ENCODE data around the gene NCAN. TPM values are rescaled to one million over a fixed set of nuclear protein-coding genes. Genes with fewer than 3 reads are reported as not detected.
"Not testable (repeated sequence)": the region's sequence is repeated elsewhere in the genome, so short reads cannot be mapped to it uniquely, and the experiment has no call there.

Gene NCAN
- total RNA-seq, 2 donors from 2014 or later: not detected

DNA sequence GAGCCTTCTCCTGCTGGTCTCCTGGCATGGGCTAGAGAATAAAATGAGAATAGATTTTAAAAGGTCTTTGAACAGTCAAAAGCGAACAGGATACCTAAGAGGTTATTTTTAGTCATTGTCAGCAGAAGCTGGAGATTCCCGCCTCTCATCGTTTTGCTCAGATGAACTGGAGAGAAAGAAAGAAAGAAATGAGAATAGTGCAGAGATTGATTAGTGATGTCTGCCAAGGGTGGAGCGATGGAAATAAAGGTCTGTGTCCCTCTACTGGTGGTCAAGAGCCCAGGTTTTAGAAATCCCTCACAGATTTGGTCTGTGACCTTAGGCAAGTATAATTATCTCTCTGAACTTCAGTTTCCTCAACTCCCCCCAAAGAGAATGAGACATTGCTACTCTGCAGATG, 5.3 kb downstream of the NCAN start:
- DNase-seq: no peak
- no peak for ATAC-seq
- intact Hi-C loops (cut with DNase I): no loop called here

DNA sequence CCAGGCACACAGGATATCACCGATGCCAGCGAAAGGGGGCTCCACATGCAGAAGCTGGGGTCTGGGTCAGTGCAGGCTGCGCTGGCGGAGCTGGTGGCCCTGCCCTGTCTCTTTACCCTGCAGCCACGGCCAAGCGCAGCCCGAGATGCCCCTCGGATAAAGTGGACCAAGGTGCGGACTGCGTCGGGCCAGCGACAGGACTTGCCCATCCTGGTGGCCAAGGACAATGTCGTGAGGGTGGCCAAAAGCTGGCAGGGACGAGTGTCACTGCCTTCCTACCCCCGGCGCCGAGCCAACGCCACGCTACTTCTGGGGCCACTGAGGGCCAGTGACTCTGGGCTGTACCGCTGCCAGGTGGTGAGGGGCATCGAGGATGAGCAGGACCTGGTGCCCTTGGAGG, 7.2 kb downstream of the NCAN start:
- DNase-seq (no peak), ATAC-seq (no peak)
- intact Hi-C loops (cut with DNase I): no loop called here

DNA sequence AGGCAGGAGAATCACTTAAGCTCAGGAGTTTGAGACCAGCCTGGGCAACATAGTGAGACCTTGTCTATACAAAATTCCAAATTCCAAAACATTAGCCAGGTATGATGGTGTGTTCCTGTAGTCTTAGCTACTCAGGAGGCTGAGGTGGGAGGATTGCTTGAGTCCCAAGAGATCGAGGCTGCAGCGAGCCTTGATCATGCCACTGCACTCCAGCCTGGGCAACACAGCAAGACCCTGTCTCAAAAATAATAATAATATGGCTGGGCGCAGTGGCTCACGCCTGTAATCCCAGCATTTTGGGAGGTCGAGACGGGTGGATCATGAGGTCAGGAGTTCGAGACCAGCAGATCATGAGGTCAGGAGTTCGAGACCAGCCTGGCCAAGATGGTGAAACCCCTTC, 9.2 kb downstream of the NCAN start:
- ATAC-seq; intact Hi-C loops (cut with DNase I); DNase-seq: not testable (repeated sequence)

DNA sequence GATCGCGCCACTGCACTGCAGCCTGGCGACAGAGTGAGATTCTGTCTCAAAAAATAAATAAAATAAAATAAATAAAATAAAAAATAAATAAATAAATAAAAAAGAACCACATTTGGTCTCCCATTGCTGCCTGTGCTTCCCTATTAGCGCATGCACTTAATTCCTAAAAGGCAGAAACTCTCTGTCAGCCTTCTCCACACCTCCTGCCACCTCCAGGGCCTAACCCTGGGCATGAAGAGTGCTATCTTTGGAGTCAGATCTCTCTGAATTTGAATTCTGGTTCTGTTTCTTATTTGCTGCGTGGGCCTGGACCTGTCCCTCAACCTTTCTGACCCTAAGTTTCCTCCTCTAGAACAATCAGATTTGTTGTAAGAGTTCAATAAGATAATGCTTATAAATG, 11.3 kb downstream of the NCAN start:
- no peak for ATAC-seq
- DNase-seq: no peak
- intact Hi-C loops (cut with DNase I): no loop called here

DNA sequence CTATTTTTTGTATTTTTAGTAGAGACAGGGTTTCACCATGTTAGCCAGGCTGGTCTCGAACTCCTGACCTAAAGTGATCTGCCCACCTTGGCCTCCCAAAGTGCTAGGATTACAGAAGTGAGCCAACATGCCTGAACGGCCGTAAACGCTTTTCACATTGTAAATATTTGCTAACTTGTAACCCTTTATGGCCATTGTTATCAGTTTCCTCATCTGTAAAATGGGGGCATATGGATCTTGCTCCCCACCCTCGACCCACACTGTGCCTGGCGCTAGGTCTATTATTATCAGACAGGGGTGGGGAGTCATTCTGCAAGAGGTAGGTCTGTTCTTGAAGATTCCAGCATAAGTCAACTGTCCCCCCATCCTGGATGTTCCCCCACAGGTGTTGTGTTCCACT, 11.9 kb downstream of the NCAN start:
- DNase-seq: no peak
- intact Hi-C loops (cut with DNase I): no loop called here
- no peak for ATAC-seq

DNA sequence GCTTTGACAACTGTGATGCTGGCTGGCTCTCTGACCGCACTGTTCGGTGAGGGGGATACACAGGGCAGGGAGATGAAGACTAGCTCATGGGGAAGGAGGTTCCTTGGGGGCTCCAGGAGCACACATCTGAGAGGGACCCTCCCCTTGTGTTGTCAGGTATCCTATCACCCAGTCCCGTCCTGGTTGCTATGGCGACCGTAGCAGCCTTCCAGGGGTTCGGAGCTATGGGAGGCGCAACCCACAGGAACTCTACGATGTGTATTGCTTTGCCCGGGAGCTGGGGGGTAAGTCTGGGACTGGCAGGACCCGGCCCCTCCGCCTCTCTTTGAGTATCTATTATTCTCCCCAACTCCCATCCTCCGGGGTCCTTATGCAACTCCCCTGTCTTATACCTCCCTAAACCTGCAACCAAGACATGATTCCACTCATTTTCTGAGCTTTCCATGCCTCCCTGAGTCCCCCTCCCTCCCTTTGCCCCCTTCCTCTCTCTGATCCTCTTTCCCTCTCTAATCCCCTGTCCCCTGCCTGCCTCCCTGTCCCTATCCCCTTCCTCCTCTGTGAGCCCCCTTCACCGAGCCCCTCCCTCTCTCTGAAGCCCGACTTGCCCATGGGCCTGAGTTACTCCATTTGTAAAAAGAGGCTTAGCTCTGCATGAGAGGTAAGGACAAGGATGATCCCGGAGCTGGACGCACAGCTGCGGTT, 12.5 kb downstream of the NCAN start:
- ATAC-seq (no peak), DNase-seq (no peak)
- intact Hi-C loops (cut with DNase I): no loop called here

DNA sequence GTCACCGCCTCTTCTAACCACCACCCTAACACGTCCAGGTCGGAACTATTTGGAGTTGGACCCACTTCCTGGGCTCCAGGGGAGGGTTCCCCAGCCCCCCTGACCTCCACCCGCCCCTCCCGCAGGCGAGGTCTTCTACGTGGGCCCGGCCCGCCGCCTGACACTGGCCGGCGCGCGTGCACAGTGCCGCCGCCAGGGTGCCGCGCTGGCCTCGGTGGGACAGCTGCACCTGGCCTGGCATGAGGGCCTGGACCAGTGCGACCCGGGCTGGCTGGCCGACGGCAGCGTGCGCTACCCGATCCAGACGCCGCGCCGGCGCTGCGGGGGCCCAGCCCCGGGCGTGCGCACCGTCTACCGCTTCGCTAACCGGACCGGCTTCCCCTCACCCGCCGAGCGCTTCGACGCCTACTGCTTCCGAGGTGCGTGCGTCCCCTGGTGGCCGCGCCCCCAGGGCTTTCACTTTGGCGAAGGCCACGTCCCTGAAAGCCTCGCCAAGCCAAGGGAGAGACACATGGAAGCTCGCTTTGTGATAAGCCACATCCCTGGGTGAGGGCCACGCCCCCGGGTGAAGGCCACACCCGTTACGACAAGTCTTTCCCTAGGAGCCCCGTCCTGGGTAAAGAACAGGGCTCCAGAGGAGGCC, 13.2 kb downstream of the NCAN start:
- ATAC-seq: peak; percentile 47 to 79
- intact Hi-C loops (cut with DNase I): no loop called here
- DNase-seq: peak; percentile 58

DNA sequence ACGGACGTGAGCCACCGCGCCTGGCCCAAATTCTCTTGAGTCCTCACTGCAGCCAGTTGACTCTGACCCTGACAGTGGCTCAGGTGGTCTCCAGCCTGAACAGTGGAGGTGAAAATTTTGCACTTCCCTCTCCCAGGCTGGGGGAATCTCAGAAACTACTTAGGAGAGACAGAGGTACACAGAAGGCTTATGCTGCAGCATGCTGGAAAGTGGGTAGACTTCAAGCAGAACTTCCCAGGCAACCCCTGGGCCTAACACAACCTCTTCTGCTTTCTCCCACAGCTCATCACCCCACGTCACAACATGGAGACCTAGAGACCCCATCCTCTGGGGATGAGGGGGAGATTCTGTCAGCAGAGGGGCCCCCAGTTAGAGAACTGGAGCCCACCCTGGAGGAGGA, 14.4 kb downstream of the NCAN start:
- no peak for ATAC-seq
- no peak for DNase-seq
- intact Hi-C loops (cut with DNase I): no loop called here

DNA sequence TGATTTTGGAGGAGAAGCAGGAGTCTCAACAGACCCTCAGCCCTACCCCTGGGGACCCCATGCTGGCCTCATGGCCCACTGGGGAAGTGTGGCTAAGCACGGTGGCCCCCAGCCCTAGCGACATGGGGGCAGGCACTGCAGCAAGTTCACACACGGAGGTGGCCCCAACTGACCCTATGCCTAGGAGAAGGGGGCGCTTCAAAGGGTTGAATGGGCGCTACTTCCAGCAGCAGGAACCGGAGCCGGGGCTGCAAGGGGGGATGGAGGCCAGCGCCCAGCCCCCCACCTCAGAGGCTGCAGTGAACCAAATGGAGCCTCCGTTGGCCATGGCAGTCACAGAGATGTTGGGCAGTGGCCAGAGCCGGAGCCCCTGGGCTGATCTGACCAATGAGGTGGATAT, 14.9 kb downstream of the NCAN start:
- DNase-seq (no peak), ATAC-seq (no peak)
- intact Hi-C loops (cut with DNase I): no loop called here

DNA sequence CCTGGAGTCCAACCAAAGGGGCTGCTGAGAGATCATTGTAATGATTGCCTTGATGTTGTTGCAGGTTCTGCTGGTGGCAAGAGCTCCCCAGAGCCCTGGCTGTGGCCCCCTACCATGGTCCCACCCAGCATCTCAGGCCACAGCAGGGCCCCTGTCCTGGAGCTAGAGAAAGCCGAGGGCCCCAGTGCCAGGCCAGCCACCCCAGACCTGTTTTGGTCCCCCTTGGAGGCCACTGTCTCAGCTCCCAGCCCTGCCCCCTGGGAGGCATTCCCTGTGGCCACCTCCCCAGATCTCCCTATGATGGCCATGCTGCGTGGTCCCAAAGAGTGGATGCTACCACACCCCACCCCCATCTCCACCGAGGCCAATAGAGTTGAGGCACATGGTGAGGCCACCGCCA, 15.5 kb downstream of the NCAN start:
- DNase-seq (no peak), ATAC-seq (no peak)
- intact Hi-C loops (cut with DNase I): no loop called here

DNA sequence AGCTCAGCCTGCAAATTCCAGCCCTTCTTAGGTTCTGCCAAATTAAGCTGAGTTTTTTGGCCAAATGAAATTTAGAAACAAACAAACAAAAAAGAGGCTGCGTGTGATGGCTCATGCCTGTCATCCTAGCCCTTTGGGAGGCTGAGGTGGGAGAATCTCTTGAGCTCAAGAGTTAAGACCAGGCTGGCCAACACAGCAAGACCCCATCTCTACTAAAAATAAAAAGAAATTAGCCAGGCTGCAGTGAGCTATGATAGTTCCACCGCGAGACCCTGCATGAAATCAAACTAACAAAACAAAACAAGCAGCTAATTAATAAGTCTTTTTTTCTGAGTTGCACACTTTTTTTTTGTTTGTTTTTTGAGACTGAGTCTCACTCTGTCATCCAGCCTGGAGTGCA, 17.9 kb downstream of the NCAN start:
- intact Hi-C loops (cut with DNase I): no loop called here
- ATAC-seq (no peak), DNase-seq (no peak)

DNA sequence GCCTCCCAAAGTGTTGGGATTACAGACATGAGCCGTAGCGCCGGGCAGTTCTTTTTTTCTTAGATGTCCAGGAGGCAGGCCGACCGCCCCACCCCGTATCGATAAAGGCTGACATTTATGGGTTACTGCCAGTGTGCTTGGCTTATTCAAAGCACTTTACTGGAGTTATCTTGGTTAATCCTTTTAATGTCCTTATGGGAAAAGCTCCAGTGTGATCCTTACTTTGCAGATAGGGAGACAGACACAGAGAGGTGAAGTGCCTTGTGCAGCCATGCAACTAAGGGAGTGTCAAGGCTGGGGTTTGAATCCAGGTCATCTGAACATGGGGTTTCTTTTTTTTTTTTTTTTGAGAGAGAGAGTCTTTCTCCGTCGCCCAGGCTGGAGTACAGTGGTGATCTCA, 19.2 kb downstream of the NCAN start:
- no peak for ATAC-seq
- intact Hi-C loops (cut with DNase I): no loop called here
- DNase-seq: no peak

DNA sequence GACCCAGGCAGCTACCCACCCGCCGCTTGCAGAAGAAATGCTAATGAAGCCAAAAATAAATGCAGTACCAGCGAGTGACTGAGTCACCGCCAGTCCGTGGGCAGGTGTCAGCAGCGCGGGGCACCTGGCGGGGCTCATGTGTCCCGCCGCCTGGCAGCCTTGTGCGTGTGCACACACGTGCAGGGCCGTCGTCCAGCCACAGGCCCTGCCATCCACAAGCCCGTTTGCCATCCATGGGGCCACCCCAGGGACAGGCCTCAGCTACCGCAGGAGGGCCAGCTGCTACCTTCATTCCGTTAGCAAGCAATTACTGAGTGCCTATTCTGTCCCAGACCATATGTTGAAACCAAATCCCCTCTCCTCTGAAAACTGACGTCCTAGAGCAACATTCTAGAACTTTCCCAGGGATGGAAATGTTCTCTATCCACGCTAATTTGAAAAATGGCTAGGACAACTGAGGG, 20.5 kb downstream of the NCAN start:
- intact Hi-C loops (cut with DNase I): no loop called here
- DNase-seq (no peak), ATAC-seq (no peak)

DNA sequence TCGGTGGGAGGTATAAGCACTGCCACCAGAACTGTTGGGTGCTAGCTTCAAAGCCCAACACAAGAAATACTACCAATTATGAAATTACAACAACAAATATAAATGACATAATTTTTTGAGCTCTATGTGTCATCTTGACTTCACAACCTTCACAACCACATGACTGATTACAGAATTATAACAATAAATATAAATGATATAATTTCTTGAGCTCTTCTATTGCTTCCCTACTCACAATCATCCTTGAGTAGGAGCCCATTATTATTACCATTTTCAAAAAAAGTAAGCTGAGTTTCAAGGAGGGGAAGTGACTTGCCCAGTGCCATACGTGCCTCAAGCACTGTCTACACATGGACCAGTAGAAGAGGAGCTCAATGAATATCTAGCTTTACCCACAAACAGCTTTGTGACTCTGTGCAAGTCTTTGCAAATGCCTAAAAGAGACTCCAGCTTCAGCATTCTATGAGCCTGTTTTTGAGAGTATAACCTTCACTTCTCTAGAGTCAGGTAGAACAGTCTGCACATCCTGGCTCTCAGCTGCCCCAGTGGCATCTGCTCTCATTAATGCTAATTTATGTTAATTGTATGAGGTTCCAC, 22.6 kb downstream of the NCAN start:
- intact Hi-C loops (cut with DNase I): no loop called here
- DNase-seq: no peak
- ATAC-seq: no peak

DNA sequence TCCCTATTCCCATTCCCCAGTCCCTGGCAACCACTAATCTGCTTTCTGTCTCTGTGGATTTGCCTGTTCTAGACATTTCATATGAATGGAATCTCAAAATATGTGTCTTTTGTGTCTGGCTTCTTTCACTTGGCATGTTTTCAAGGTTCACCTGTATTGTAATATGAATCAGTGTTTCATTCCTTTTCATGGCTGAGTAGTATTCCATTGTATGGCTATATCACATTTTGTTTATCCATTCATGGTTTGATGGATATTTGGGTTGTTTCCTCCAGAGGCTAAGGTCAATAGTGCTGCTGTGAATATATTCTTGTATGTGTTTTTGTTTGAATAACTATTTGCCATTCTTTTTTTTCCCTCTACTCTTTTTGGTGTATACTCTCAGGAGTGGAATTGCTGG, 24.4 kb downstream of the NCAN start:
- no peak for DNase-seq
- intact Hi-C loops (cut with DNase I): no loop called here
- ATAC-seq: no peak

DNA sequence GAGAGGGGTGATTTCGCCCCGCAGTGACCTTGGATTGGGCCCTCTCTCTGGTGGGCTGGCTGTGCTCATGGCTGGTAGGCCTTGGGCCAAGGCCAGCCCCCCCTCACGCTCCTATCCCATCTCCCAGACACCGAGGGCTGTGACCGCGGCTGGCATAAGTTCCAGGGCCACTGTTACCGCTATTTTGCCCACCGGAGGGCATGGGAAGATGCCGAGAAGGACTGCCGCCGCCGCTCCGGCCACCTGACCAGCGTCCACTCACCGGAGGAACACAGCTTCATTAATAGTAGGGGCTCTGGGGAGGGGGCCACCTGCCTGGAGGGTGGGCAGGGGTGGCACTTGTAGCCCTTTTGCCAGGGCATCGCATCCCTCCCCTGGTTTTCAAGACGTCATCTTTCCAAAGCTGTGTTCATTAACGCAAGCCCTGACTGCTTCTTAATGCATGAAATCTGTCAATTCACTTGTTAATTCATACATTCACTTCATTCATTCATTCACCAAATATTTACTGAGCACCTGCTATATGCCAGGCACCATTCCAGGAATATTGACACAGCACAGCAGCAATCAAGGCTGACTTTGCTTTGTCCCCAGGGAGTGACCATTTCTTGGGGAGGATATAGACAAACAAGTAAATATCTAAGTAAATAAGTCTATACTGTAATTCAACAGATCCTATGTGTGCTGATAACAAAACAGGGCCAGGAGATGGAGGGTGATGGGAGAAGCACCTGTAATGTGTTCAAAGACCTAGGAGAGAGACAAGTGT, 26.6 kb downstream of the NCAN start:
- no peak for DNase-seq
- intact Hi-C loops (cut with DNase I): no loop called here
- no peak for ATAC-seq

DNA sequence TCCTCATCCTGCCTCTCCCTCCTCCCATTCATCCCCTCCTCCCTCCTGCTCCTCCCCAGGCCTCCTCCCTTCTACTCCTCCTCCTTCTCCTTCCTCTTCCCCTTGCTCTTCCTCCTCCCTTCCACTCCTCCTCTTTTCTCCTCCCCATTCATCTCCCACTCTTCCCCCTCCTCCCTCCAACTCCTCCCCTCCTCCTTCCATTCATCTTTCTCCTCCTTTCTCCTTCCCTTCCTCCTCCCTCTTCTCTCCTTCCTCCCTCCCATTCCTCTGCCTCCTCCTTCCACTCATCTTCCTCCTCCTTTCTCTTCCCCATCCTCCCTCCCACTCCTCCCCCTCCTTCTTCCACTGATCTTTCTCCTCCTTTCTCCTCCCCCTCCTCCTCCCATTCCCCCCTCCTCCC, 27.9 kb downstream of the NCAN start:
- DNase-seq (no peak), ATAC-seq (no peak)
- intact Hi-C loops (cut with DNase I): no loop called here

DNA sequence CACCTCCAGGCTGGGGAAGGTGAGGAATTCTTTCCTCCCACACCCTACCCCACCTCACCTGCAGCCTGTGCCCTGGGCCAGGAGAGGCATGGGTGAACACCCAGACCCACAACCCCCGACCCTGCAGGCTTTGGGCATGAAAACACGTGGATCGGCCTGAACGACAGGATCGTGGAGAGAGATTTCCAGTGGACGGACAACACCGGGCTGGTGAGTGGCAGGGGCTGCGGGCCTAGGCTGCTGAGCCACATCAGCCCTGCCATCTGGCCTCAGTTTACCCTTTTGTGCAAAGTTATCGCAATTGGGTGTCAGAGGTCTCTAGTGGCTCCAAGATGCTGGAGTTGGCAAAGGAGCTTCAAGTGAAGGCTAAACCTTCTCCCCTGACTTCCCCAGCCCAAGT, 28.7 kb downstream of the NCAN start:
- ATAC-seq: no peak
- intact Hi-C loops (cut with DNase I): no loop called here
- DNase-seq: no peak

DNA sequence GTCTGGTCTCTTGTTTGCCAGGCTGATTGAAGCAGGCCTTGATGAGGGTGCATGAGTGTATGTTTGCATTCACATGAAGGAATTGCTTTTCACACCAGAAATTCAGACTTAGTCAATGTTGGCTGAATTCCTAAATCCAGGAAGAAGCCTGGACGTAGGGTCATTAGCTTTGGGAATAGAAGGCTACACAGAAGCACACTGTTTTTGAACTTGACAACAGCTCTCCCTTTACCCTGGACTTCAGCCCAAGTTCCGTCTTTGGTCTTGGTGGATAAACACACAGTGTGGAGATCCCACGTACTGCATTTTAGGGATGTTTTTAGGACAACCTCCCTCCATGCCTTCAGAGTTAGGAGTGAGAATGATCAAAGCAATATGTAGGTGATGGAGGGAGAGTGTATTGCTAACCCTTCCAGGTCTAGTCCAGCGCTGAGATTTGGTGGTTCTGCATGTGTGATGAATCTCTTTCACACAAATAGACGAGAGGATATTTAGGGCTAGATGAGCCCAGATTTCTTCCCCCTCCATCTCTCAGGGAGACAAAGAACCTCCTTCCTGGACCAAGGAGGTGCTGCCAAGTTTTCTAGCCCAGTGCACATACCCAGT, 38.5 kb downstream of the NCAN start:
- DNase-seq: no peak
- ATAC-seq: no peak
- intact Hi-C loops (cut with DNase I): no loop called here

DNA sequence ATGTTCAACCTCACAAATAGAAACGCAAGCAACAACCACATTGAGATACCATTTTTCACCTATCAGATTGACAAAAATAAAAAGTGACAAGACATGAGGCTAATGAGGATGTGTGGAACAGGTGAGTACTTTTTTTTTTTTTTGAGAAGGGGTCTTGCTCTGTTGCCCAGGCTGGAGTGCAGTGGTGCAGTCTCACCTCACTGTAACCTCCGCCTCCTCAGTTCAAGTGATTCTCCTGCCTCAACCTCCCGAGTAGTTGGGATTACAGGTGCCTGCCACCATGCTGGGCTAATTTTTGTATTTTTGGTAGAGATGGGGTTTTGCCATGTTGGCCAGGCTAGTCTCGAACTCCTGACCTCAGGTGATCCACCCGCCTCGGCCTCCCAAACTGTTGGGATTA, 41.7 kb downstream of the NCAN start:
- ATAC-seq; DNase-seq; intact Hi-C loops (cut with DNase I): not testable (repeated sequence)
